Stimulated activated CD8-positive, alpha-beta memory T cell treated with anti-CD3 and anti-CD28 coated beads, Interleukin-7, amount 100 ng/mL, for 24 hours (primary cell): ENCODE data around the gene ONECUT3.
"Not testable (repeated sequence)": the region's sequence is repeated elsewhere in the genome, so short reads cannot be mapped to it uniquely, and the experiment has no call there.

Experiments
- DNase-seq: peaks from one replicate; pipeline ENCODE4 v3.0.0-alpha.2; 2020; ENCODE audit warnings: low read depth

Gene ONECUT3

DNA sequence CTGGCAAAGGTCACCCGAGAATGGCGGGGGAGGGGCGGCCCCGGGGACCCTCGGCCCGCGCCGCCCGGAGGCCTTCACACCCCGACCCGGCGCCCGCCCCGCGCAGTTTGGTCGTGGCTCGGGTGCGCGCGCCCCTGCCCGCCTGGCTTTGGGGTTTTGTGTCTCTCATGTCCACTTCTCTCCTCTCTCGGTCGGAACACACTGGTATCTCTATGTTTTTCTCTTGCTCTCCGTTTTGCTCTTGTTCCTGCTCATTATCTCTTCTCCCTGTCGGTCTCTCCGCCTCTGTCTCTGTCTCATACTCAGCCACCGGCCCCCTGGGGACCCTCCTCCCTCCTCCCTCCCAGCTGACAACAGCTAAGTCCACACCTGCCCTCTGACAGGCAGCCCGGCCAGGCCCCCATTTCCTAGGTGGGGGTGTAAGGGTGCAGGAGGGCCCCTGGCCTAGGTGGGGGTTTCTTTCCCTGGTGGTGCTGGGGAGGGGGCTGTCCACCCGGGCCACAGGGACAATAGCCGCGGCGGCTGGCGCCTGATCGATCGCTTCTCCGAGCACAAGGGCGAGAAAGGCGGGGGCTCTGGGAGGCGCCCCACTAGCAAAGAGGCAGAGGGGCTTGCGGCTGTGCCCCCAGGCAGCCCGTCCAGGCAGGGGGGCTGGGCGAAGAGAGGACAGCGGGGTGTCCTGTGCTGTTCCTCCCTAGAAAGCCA is 2.3 kb downstream of the ONECUT3 start:
- no peak for DNase-seq

DNA sequence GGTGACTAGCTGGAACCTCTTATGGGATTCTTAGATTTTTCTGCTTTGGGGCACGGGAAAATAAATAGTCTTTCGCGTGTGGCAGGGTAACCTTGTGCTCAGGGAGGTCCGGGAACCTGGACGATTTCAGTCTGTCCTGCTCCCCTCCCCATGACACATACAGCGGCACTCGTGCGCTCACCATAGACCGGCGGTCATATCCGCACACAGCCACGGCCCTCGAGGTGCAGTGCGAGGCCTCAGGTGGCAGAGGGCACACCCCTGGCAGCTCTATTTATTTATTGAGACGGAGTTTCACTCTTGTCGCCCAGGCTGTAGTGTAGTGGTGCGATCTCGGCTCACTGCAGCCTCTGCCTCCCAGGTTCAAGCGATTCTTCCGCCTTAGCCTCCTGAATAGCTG is 3.0 kb downstream of the ONECUT3 start:
- DNase-seq, result no peak

DNA sequence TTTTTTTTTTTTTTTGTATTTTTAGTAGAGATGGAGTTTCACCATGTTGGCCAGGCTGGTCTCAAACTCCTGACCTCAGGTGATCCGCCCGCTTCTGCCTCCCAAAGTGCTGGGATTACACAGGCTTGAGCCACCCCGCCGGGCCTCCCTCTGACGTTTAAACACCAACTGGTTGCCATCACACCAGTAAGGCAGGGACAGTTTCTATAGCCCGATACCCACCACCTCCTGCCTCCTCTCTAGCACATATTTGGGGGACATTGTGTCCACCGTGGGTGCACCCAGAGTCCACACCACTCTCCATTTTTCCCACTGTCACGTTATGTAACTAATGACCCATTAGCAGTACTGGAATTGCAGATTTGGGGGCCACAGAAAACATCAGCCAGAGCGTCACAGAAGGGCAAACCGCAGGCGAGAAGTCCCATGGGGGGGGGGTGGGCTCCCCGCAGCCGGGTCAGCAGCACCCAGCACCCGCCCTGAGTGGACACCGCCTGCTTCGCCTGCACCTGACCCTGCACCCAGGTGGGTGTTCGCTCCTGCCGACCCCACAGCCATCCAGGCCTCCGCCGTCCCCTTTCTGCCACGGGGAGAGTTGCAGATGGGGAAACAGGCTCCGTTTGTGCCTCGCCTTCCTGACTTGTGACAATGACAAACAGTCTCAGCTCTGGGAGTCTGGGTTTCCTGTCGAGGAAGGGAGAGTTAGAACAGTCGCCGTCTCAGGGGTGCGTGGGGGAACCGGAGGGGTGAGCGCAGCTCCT is 3.6 kb downstream of the ONECUT3 start:
- no peak for DNase-seq

DNA sequence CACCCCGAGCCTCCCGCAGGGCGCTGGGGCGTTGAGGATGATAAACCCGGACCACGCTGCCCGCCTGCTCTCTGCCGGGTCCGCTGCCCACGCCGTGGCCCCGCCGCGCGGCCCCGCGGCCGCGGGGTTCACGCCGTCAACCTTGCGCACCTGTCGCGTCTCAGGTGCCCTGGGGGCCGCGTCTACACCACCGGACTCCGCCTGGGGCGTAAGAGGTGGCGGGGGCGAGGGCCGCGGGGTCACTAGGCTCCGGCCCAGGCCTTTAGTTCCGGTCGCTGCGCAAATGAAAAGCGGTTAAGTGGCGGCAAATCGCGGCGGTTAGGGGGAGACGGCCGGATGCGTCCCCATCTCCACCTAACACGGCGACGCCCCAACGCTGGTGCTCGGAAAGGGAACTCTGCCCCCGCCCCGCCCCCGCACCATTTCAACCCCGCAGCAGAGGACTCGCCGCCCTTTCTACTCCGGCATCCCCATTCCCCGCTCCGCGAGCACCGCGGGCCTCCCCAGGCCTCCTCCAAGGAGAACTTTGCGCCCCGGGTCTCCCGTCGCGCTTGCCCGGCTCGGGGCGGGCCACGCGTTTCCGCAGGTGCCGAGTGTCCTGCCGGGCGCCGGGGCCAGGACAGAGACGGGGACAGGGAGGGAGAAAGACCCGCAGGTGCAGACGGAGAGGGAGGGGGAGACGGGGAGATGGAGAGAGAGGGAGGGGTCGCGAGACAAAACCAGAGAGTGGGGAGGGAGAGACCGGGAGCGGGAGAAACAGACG is 4.3 kb downstream of the ONECUT3 start:
- no peak for DNase-seq

DNA sequence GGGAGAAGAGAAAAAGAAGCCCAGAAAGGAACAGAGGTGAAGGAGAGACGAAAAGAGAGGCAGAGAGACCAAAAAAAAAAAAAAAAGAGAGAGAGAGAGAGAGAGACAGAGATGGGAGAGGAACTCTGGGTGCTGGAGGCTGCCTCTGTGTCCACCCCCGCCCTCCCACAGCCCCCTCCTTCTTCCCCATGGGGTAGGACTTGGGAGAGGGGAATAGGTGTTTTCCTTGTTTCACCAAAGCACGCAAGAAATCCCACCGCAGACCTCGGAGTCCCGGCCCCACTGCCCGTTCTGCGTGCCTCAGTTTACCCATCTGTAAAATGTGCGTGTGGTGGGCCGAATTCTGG is 4.9 kb downstream of the ONECUT3 start:
- no peak for DNase-seq

DNA sequence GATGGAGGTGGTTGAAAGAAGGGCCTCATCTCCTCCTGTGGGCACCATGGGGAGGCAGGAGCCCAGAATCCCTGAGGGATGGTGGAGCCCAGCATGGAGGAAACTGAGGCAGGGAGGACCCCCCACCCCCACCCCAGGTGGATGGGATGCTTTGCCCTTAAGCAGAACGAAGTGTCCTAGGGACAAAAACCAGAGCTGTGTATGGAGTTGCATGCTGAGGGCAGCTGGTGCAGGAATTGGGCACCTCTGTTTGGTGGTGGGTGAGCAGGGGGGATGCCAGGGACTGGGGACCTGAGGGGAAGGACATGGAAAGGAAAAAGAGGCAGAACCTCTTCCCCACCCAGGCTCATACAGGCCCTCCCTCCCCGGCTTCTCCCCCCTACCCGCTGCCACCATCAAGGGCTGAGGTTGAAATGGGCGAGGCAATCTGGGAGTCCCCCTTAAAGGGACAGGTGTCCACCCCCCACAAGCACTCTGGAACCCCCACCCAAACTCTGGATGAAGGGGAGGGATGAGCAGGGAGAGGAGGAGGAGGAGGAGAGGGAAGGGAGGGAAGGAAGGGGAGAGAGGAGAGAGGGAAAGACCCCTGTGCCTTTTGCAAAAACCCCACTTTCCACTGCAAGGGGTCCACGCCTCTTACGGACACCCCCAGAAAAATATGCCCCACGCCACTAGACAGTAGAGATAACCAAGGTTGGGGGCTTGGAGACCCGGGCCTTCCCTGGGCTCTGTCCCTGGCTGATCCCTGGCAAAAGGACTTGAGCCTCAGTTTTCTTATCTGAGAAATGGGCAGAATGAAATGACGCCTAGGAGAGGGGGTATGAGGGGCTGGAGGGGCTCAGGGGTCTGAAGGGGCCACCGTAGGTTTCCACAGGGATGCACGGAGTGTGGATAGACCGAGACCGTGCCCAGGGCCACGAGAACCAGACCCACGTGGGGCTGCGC is 5.9 kb downstream of the ONECUT3 start:
- no peak for DNase-seq

DNA sequence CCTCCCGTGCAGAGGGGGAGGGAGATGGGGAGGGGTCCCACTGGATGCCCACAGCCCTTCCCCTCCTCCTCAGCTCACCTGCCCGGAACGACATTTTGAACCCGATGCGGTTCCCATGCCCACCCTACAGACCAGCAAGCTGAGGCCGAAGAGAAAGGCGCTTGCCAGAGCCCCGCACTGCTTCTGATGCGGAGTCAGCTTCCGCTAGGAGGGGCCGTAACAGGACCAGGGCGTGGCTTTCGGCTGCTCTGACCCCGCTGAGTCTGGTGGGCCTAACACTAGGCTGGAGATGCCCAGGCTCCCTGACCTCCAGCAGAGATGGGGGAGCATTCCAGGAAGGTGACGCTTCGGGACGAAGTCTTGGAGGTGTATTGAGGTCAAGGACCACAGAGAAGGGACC is 6.7 kb downstream of the ONECUT3 start:
- DNase-seq, result no peak

DNA sequence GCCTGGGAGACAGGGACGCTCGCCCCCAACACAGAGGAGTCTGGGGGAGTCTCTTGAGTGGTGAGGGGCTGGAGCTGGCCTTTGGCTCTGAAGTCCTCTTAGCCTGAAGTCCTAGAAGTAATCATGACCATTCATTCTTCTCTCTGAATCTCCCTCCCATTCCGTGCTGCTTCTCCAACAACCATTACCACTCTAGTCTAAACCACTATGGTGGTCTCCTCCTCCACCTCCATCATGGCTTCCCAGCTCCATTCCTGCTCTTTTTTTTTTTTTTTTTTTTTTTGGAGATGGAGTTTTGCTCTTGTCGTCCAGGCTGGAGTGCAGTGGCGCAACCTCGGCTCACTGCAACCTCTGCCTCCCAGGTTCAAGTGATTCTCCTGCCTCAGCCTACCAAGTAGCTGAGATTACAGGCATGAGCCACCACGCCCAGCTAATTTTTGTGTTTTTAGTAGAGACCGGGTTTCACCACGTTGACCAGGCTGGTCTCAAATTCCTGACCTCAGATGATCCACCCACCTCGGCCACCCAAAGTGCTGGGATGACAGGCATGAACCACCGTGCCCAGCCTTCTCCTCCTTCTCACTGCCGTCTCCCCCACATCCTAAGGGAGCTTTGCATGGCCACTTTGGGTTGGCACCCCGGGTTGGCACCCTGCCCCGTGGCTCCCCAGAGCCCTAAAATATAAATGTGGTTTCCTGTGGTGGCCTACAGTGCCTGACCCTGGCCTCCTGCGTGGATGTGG is 7.7 kb downstream of the ONECUT3 start:
- DNase-seq, result not testable (repeated sequence)

DNA sequence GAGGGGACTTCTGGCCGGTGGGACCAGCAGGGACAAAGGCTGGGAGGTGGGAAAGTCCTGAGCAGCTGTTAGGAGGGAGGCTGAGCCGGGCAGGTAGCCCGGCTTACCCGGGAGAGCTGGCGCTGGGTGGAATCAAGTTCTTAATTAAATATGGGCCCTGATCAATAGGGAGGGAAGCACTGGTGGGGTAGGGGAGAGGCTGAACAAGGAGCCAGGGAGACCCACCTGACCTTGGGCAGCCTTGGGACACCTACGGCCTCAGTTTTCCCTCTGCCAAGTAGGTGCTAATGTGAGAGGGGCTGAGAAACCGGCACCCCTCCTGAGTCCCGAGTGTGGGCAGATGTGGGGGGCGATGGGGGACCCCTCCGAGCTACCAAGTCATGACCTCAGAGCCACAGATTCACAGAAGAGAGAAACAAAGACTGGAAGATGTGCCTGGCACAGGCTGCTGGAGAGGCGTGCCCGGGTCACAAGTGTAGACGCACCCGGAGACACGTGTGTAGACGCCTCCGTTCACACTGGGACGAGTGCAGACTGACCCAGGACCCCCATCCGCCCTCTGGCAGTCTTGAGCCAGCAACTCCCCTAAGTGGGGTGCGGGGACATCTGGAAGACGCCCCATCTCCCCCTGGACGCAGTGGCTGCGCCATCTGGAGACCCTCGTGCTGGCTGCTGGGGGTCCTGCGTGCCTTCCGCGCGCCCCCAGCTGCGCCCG is 8.4 kb downstream of the ONECUT3 start:
- no peak for DNase-seq

DNA sequence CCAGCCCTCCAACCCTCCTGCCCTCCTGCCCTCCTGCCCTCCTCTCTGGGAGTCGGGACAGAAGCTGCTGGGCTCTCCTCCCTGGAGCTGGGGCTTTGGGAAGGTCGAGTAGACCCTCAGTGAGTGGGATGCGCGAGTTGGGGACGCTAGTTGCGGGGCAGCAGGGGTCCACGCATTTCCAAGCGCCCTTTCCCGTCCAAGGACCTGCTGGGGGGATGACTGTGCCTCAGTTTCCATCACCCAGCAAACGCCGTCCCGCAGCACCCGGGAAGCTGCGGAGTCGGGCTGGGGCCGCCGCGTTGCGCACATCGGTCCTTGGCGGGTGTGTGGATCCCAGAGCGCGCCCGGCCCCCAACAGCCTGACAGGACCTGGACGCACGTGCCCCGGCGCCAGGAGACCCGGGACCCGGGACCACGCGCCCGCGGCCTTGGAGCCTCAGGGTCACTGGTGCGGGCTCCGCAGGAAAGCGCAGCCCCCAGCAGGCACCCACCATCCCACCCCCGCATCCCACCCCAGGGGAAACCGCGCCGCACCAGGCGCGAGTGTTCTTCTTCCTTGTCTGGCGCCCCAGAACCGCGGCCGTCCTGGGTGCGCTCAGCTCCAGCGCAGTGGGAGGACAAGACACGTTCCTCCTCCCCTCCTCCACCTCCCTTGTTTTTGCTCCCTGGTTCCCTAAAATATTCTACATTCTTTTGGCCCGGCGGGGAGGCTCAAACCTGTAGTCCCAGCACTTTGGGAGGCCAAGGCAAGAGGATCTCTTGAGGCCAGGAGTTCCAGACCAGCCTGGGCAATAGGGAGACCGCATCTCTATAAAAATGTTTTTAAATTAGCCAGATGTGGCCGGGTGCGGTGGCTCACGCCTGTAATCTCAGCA is 9.2 kb downstream of the ONECUT3 start:
- no peak for DNase-seq

DNA sequence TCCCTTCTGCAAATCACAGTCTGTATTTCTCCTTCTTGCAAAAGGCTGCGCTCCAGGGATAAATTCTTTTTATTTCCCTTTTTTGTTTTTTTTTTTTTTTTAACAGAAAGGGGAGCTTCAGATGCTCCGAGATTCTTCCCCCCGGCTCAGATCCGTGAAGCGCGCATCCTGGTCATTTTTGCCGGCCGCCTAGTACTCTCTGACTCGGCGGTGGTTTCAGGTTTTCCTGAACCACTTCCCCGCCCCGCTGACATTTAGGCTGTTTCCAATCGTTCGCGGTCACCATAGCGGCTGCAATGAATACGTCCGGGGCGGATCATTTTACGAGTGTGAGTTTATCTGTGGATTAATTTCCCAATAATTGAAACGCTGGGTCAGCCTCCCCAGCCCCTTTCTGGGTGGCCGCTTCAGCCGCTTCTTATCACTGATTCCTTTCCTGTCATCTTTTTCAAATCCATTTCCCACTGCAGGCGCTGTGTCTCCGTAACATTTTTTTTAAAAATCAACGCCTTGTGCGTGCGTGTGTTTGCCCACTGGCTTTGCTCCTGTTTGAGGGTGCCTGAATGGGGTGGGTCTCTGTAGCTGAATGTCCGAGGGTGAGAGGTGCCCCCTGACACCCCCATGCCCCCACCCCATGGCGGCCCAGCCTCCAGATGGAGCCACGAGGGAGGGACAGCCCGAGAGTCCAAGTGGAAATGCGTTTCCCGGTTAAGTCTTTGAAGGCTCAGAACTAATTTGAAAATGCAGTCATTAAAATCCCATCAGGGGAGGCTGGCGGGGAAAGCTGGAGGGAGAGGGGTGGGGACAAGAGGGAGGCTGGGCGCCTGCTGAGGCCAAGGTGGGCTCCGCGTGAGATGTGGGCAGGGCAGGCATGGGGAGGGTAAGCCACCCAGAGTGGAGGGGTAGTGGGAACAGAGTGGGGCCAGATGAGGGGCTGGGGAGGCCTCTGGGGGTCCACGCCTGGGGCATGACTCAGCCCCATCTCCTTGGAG is 10.6 kb downstream of the ONECUT3 start:
- DNase-seq, result no peak

DNA sequence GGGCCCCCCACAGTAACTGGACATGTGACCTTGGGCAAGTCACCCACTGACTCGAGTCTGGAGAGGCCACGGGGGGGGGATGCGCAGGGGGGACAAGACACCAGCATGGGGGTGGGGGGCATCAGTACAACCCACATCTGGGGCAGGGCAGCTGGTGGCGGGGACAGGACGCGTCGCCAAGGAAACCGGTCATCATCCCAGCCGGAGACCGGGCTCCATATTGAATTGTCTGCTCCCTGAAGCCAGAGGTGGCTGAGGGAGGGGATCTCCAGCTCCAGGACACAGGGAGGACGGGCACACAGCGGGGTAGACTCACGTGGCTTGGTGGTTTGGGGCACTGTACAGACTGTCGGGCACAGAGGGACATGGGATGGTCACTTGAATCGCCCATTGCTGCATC is 11.4 kb downstream of the ONECUT3 start:
- no peak for DNase-seq

DNA sequence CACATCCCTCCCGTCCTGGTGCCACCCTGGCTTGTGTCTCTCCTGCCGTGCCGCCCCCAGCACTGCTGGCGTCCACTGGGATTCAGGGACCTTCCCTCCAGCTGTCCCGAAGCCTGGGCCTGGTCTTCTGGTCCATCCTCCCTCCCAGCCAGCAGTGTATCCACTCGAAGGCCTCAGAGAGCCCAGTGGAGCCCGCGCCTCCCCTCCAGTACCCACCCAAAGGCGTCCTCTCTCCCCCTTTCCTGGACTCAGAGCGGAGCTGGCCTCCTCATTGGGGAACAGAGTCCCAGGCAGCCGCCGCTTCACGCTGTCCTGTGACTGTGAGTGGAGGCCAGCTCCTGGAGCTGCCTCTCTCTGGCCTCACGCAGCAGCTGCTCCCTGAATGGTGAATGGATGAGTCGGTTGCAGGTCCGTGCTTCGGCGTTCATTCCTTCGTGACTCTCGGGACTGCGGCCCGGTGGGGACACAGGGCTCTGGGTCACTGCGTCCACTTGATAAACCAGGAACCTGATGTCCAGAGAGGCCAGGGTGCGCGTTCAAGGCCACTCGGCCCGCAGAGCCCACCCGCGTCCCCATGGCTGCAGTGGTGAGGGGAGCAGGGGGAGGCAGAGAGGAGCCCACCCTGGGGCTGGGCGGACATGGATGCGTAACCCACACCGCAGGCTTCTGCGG is 12.1 kb downstream of the ONECUT3 start:
- no peak for DNase-seq

DNA sequence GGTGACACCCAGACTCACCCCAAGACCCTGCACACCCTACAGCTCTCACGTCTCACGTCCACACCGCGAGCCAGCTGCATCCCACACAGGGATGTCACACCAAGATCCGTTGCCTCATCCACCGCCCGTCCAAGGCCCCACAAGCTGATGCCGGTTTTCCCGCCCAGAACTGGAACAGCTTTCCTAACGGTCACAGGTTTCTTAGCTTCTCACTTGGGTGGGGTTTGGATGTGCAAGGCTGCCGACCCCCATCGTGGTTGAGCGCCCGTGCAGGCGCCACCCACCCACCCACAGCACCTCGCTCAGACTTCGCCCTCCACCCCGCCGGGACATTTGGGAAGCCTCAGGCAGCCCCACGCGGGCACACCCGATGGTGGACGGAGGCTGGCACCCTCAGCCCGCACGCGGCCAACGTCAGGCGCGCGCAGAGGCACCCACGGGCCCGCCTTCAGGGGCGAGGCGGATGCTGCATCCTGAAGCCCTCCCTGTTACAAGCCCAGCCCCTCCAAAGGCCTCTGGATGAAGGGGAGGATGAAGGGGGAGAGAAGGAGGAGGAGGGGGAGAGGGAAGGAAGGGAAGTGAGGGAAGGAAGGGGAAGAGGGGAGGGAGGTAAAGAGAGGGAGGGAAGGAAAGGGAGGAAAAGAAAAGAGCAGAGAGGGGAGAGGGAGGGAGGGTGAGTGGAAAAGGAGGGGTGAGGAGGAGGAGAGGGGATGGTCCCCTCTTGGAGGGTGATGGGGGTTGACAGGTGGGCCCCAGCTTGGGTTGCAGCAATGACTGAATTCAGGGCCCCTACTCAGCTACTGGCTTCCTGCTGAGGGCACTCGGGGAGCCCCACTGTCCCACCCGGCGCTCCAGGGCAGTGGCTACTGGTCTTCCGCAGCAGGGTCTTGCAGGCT is 12.8 kb downstream of the ONECUT3 start:
- DNase-seq, result no peak

DNA sequence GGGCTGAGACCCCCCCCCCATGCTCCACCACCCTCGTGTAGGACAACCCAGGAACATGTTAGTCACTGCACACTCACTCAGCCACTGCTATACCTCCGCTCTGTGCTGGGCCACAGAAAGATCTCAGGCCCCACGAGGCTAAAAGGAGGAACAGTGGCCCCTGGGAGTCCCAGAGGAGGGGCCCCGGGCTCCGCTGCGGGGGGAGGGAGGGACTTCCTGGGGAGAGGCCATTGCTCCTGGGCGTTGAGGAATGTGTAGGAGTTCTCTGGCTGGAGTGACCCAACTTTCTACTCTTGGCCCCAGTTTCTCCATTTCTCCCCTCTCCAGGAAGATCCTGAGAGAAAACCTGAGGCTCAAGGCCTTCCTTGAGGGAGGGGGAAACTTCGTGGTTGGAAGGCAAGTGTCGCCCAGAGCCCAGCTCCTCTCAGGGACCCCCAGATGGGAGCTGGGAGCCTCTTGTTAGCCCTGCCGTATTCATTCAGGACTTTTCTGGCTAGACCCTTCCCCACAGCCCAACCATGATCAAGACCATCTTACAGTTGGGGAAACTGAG is 13.6 kb downstream of the ONECUT3 start:
- DNase-seq, result no peak

DNA sequence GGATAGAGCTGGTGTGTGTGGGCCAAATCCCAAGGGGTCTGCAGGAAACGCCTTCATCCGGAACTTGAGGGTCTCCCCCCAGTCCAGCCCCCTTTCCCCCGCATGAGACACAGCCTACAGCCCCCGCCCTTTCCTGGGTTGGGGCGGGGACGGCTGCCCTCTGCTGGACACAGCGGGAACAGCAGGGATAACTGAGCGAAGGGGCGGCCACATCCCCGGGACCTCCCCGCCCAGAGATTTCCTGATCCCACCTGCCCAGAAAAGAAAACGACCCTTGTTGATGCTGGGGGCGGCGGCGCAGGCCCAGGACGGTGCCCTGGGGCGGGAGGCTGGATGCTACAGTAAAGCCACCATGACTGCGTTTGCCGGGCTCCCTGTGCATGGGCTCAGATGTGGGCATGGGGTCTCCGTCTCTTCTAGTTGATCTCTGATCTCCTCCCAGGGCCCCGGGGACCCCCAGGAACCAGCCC is 14.2 kb downstream of the ONECUT3 start:
- DNase-seq, result peak; percentile 35
